Suprapubic skin (tissue), 4 donors: ENCODE results near the gene DUOXA2. TPM values are rescaled to one million over a fixed set of nuclear protein-coding genes. Genes with fewer than 3 reads are reported as not detected.

ENCODE experiments used
- DNase-seq, 2 donors: peaks; one replicate each; pipeline ENCODE4 v3.0.0-alpha.2; 2019; ENCODE audit warnings: low spot score in 2 of 2
- H3K27ac ChIP-seq: fragments of 200-600 bp; sonication (generic); one replicate; pipeline ENCODE4 v1.5.1; 2019
- H3K27me3 ChIP-seq: fragments of 200-600 bp; sonication (generic); one replicate; pipeline ENCODE4 v1.5.1; 2019
- H3K36me3 ChIP-seq: fragments of 200-600 bp; sonication (generic); one replicate; pipeline ENCODE4 v1.5.1; 2019
- H3K4me1 ChIP-seq: fragments of 200-600 bp; sonication (generic); one replicate; pipeline ENCODE4 v1.5.1; 2019
- H3K4me3 ChIP-seq: fragments of 200-600 bp; sonication (generic); one replicate; pipeline ENCODE4 v1.5.1; 2019; ENCODE audit warnings: mild to moderate bottlenecking
- H3K9me3 ChIP-seq: fragments of 200-600 bp; sonication (generic); one replicate; pipeline ENCODE4 v1.5.1; 2019
- CTCF ChIP-seq, 2 donors: fragments of 200-600 bp in 1 of 2; fragments of 450-650 bp in 1 of 2; sonication (generic) in 1 of 2; IDR thresholded peaks; one replicate each; pipeline ENCODE4 v1.5.1; 2016 to 2019; ENCODE audit warnings: antibody characterized with exemption in 2 of 2, mild to moderate bottlenecking in 1 of 2, moderate library complexity in 1 of 2
- EP300 ChIP-seq: sonication (generic); formaldehyde crosslinking; IDR thresholded peaks from one replicate; pipeline ENCODE4 v1.6.1; 2017; ENCODE audit warnings: antibody characterized with exemption
- POLR2A ChIP-seq, 2 donors: fragments of 450-650 bp; IDR thresholded peaks; one replicate each; pipeline ENCODE4 v1.6.1; 2017; ENCODE audit warnings: antibody characterized with exemption in 2 of 2, mild to moderate bottlenecking in 2 of 2, moderate library complexity in 2 of 2
- POLR2AphosphoS5 ChIP-seq, 3 donors: sonication (generic); formaldehyde crosslinking; IDR thresholded peaks; one replicate each; pipeline ENCODE4 v1.6.1; 2017; ENCODE audit warnings: antibody characterized with exemption in 3 of 3
- WGBS: methylation state at CpG from one replicate; pipeline ENCODE4 v1.1.5; 2018; 5-methylcytosine and 5-hydroxymethylcytosine counted together
- total RNA-seq, 4 donors: library from RNA; depleted of rRNA; stranded (reverse); fragments of >200 nt; gene quantifications; one replicate each; pipeline ENCODE4 v1.1.0, GENCODE V29; 2016

The DUOXA2 gene
- total RNA-seq, 4 donors from 2014 or later = not detected

GRCh38 chr15:45105586-45105985 is 8.5 kb upstream of the DUOXA2 start:
- WGBS = 92% methylated on average over 8 of the region's 11 CpGs
- Histone ChIP-seq H3K27me3 (peaks cover 24% of the 10 kb centered on the region), H3K4me1 (no peaks in the 10 kb centered on the region), H3K36me3 (no peaks in the 10 kb centered on the region), H3K27ac (no peak overlapping the region), H3K9me3 (no peaks in the 10 kb centered on the region), H3K4me3 (no peak overlapping the region)
- TF ChIP-seq POLR2A (IDR thresholded peaks at IDR 0.05) (no peak), CTCF (IDR thresholded peaks at IDR 0.05) (no peak)
- DNase-seq = peak in 1 of 2 donors; percentile 55

GRCh38 chr15:45106002-45106790 is 7.9 kb upstream of the DUOXA2 start:
- no peaks in the 10 kb centered on the region for H3K9me3 ChIP-seq
- TF ChIP-seq POLR2AphosphoS5 (IDR thresholded peaks at IDR 0.05) (no peak), POLR2A (IDR thresholded peaks at IDR 0.05) (no peak), CTCF (IDR thresholded peaks at IDR 0.05) (no peak), EP300 (no peak)
- no peaks in the 10 kb centered on the region for H3K4me1 ChIP-seq
- H3K4me3 ChIP-seq = no peak overlapping the region
- H3K27me3 ChIP-seq = peaks cover 27% of the 10 kb centered on the region
- H3K27ac ChIP-seq = no peak overlapping the region
- WGBS = 84% methylated on average over 15 of the region's 15 CpGs
- peak in 1 of 2 donors; percentile 44 for DNase-seq
- H3K36me3 ChIP-seq = no peaks in the 10 kb centered on the region

GRCh38 chr15:45107941-45108630 is 6.0 kb upstream of the DUOXA2 start:
- no peak for TF ChIP-seq POLR2A (IDR thresholded peaks at IDR 0.05)
- no peak for TF ChIP-seq POLR2AphosphoS5 (IDR thresholded peaks at IDR 0.05)
- no peak for TF ChIP-seq CTCF (IDR thresholded peaks at IDR 0.05)
- no peak for TF ChIP-seq EP300
- Histone ChIP-seq H3K9me3 (no peaks in the 10 kb centered on the region), H3K27me3 (peaks cover 46% of the 10 kb centered on the region), H3K4me1 (peaks cover 18% of the 10 kb centered on the region), H3K4me3 (no peak overlapping the region), H3K27ac (no peak overlapping the region), H3K36me3 (no peaks in the 10 kb centered on the region)
- DNase-seq = peak in 1 of 2 donors; percentile 78
- 85% methylated on average over 10 of the region's 10 CpGs for WGBS

- Histone ChIP-seq H3K9me3 (no peaks in the 10 kb centered on the region), H3K36me3 (no peaks in the 10 kb centered on the region), H3K27me3 (peaks cover 68% of the 10 kb centered on the region), H3K4me1 (peaks cover 30% of the 10 kb centered on the region), H3K27ac (no peak overlapping the region), H3K4me3 (no peak overlapping the region)
- no peak for DNase-seq
- TF ChIP-seq POLR2AphosphoS5 (IDR thresholded peaks at IDR 0.05) (no peak), CTCF (IDR thresholded peaks at IDR 0.05) (no peak), EP300 (no peak), POLR2A (IDR thresholded peaks at IDR 0.05) (no peak)
- 58% methylated on average over 11 of the region's 11 CpGs for WGBS
Observed at GRCh38 chr15:45110256-45110820, 3.8 kb upstream of the DUOXA2 start.
